ENCODE measurements around the gene LHX6.

The LHX6 gene

GRCh38 chr9:122228568-122229484, at the start of gene LHX6:
Gene LHX6 (minus strand): TSS chr9:122228957. CDS start chr9:122228740, 217 bp downstream.
- no peak for DNase-seq

DNA sequence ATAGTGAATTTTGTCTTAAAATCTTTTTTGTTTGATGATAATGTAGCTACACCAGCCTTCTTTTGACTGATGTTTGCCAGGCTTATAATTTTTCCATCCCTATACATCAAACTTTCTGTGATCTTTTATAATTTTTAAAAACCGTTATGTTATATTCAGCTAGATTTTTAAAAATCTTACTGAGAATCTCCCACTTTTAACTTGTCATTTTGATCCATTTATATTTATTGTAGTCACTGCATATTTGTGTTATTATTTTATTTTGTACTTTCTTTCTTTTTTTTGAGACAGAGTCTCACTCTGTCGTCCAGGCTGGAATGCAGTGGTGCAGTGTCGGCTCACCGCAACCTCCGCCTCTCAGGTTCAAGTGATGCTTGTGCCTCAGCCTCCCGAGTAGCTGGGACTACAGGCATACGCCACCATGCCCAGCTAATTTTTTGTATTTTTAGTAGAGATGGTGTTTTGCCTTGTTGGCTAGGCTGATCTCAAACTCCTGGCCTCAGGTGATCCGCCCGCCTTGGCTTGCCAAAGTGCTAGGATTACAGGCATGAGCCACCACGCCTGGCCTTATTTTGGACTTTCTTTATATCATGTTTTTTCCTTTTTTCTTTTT, 48.6 kb upstream of the LHX6 start:
- DNase-seq: no peak

- DNase-seq: no peak
Measured at GRCh38 chr9:122276096-122276495, 47.3 kb upstream of the LHX6 start.

DNA sequence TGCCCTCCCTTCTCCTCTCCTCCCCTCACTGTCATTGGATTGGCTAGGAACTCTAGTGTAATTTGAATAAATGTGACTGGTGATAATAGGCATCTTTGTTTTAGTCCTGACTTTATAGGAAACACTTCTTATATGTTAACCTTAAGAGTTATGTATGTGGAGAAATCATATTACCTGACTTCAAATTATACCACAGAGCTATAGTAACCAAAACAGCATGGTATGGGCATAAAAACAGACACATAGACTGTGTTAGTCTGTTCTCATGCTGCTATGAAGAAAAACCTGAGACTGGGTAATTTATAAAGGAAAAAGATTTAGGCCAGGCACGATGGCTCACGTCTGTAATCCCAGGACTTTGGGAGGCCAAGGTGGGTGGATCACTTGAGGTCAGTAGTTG, 45.3 kb upstream of the LHX6 start:
- no peak for DNase-seq

- DNase-seq: no peak
Measured at GRCh38 chr9:122268041-122268814, 39.5 kb upstream of the LHX6 start.

- DNase-seq: peak; percentile 73
Measured at GRCh38 chr9:122265149-122265915, 36.6 kb upstream of the LHX6 start.

DNA sequence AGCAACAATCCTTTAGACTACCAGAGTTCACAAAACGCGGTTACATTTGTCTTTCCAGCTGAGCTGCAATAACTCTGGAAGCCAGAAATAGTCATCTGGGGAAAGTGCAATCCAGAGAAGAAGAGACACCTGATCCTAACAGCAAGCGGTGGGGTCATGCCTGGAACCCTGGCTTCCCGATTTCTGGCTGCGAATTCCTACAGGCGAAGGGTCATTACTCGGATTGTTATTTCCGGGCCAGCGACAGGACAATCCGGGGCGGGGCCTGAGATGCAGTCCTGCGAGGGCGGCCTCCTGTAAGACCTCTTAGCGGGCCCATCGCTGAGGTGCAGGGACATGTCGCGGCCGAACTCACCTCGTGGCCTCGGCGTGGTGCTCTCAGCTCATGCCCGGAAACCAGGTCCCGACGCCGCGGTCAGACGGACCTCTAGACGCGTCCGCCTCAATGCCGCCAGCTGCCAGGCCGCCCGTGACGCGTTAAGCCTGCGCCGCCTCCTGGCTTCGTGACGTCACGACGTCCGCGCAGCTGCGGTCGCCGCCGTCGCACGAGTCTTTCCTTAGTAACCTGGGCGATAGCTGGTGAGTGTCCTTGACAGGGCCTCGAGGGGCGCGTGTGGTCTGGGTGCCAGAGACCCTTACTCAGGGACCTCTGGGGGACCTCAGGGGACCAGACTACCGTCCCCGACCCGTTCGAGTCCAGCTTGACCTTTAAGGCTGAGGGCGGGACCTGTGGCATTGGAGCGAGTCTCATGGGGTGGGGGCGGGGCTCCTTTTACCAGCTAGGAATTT, 35.8 kb upstream of the LHX6 start, which contains the start of the genes MRRF and RBM18:
MRRF (plus strand) TSS at position 523 of the 789 bp plus-strand sequence. CDS start 6,010 bp downstream, outside the sequence.
RBM18 (minus strand) TSS at position 481 of the 789 bp plus-strand sequence. CDS start 3,348 bp downstream, outside the sequence.
- DNase-seq: peak; percentile 96

GRCh38 chr9:122263699-122264349, 35.1 kb upstream of the LHX6 start:
- DNase-seq: no peak

DNA sequence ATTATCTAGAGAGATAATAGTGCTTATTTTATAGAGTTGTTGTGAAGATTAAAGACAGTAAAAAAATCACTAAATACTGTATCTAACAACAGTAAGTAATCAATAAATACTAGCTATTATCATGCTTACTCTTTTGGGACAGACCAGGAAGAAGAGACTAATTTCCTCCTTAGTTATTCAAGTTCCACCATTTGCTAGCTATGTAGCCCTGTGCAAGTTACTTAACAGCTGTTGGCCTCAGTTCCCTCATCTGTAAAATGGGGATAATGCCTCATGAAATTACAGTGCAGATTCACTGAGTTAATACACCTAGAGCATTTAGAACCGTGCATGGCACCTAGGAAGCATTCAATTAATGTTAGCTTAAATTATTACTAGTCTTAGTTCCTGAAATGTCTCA, 33.3 kb upstream of the LHX6 start:
- no peak for DNase-seq

GRCh38 chr9:122261469-122261881, 32.7 kb upstream of the LHX6 start:
- DNase-seq: no peak

- DNase-seq: no peak
Measured at GRCh38 chr9:122258886-122259415, 30.2 kb upstream of the LHX6 start.

DNA sequence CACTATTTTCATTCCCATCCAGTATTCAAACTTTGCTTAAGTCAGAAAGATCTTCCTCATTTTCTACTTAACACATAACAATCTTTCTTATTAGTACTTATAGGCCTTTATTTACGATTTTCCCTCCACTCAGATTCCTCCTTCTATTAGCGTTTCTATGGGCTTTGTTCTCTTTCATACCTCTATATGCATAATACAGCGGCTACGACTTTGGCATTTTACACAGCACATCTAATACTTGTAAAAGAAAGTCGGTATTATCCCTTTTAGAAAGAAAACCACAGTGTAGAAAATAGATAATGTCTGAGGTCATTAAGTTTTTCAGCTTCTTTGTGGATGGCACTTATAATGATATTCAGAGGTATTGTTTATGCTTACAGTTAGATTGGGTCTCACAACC, 27.4 kb upstream of the LHX6 start:
- DNase-seq: no peak

DNA sequence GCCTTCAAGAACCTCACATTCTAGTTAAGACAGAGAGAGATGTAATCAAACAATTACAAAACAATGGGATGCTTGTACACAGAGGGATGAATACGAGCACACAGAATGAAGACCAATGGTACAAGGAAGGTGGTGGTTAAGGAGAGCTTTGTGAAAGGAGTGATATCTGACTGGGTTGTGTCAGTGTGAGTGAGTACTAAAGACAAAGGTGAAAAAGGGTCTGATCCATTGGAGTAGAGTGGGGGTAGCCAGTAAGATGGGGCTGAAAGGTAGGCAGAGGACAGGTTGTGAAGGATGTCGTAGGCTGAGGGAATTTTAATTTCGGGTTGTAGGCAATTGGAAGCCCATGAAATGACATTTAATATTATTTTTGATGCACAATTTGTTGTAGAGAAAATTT, 26.0 kb upstream of the LHX6 start:
- no peak for DNase-seq

- no peak for DNase-seq
Measured at GRCh38 chr9:122252796-122253195, 24.0 kb upstream of the LHX6 start.

DNA sequence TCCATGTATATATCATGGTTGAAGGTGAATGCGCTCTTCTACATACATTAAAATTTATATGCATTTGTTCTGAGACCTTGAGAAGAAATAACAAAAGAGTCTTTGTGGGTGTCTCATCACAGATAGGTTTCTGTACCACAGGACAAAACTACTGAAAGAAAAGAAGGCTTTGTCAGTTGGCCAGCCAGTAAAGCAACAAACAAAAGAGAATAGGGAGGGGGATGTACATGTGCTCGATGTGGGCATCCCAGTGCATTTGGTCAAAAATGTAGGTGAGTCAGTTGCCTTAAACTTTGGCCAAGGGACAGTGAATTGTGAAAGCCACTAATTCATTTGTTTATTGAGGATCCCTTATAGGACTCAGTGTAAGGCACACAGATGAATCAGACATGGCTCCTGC, 22.6 kb upstream of the LHX6 start:
- no peak for DNase-seq

DNA sequence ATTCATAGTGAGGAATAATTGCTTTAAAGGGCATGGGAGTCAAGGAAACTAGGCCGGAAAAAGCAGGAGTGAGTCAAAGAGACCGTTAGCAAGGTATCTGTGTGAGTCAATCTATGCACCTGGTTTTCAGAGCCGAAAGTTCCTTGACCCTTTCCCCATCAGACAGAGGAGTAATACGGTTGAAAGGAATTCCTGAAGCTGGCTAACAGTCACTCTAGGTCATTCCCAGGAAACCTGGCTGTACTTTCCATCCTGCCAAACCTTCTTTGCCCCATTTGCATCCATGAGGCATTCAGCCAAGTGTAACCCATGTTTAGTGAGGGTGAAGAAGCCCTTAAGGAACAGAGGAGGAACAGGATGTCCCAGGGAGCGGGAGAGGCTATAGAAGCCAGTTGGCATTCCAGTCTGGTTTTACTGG, 19.7 kb upstream of the LHX6 start:
- no peak for DNase-seq

DNA sequence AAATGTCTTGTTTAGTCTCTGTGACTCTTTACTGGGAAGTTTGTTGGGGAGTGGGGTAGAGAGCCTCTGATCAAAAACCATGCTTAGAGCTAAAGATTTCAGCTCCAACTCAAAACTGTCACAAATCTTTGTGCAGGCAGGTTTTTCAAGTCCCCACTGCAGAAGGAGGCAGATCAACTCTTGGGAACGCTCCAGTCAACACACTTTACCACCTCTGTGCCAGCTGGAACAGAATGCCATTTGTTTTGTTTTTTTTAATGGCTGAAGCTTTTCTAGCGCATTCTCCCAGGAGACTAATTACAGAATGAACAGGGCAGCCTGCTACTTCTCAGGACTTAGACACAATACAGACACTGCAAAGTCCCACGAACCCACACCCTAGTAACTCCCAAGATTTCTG, 17.9 kb upstream of the LHX6 start:
- DNase-seq: no peak

DNA sequence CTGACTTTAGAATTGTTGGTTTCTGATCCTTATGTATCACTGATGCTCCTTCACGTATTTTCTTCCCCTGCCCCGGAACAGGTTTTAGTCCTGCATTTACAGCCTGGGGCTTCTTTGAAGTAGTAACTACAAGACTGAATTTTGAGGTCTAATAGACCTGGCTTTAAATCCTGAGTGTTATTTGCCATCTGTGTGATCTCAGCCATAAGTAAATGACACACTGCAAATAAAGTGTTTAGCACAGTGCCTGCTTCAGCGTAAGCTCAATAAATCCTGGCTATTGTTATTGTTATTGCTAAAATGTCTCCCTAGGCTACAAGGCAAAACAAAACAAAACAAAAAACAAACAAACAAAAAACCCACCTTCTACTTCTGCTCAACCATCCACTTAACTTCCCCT, 15.6 kb upstream of the LHX6 start:
- no peak for DNase-seq

DNA sequence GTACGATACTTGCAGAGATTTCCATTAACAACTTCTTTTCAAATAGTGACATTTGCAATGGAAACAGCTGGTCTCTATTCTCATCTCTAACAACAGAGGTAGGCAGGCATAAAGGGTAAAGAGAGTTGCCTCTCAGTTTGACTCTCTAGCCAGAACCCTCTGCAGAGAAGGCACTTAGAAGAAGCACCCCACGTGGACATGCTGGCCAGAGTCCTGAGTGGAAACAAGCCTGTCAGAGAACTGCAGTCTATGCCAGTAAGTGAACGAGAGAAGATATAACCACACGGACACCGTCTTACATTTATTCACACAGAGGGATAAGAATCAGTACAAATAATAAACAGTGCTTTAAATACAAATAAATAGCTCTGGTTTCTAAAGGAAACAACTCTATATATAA, 11.0 kb upstream of the LHX6 start:
- DNase-seq: no peak

- no peak for DNase-seq
Measured at GRCh38 chr9:122236681-122237080, 7.9 kb upstream of the LHX6 start.
